ENCODE measurements around the gene TESK2.
"Not testable (repeated sequence)": the region's sequence is repeated elsewhere in the genome, so short reads cannot be mapped to it uniquely, and the experiment has no call there.

The TESK2 gene

DNA sequence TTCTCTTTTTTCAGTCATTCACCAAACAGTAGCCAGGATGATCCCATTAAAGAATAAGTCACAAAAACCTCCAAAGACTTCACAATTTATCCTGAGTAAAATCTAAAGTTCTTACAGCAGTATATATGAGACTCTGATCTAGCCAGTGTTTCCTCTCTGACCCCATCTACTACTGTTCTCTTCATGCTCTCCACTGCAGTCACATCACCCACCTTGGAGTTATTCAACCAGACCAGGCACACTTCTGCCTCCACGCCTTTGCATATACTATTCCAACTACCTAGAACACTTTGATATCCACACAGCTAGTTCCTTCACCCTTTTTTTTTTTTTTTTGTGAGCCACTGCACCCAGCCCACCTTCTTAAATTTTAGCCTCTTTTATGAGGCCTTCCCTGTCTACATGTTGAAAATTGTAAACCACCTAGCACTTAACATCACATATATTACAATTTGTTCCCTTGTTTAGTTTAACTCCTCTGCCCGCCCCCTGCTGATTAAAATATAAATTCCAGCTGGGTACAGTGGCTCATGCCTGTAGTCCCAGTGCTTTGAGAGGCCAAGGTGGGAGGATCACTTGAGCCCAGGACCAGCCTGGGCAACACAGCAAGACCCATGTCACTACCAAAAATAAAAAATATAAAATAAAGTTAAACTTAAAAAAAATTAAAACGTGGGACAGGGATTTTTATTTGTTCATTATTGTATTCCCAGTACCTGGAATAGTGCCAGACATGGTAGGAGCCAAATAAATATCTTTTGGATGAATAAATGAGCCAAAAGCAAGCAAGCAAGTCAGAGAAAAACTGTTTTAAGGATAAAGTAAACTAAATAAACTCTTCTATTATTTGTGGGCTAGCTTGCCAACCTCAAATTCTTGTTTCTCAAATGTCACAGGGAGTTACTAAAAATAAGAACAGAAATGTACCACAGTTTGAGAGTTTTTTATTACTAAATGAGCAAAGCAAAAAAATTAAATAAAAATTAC lies 115.6 kb downstream of the TESK2 start:
- Histone ChIP-seq H3K9ac (ENCODE audit: insufficient read length) (no peak overlapping the region), H3K4me3 (no peak overlapping the region), H3K9me3 (ENCODE audit: low read depth, low read length) (no peaks in the 10 kb centered on the region), H3K36me3 (ENCODE audit: insufficient read depth, low read length) (no peaks in the 10 kb centered on the region), H3K27ac (no peak overlapping the region)
- no peak for DNase-seq (ENCODE audit: low read depth, low spot score)
- TF ChIP-seq FOXP2 (optimal IDR thresholded peaks at IDR 0.05; ENCODE audit: control extremely low read depth, extremely low read length, insufficient read depth) (no peak), EZH2 (IDR thresholded peaks at IDR 0.05) (no peak), POLR2AphosphoS5 (IDR thresholded peaks at IDR 0.05; ENCODE audit: borderline replicate concordance, low read depth, low read length) (no peak)

- Histone ChIP-seq H3K4me3 (no peak overlapping the region), H3K9ac (ENCODE audit: insufficient read length) (no peak overlapping the region), H3K36me3 (ENCODE audit: insufficient read depth, low read length) (no peaks in the 10 kb centered on the region), H3K9me3 (ENCODE audit: low read depth, low read length) (no peaks in the 10 kb centered on the region), H3K27ac (no peak overlapping the region)
- TF ChIP-seq POLR2AphosphoS5 (IDR thresholded peaks at IDR 0.05; ENCODE audit: borderline replicate concordance, low read depth, low read length) (no peak), EZH2 (IDR thresholded peaks at IDR 0.05) (no peak), FOXP2 (optimal IDR thresholded peaks at IDR 0.05; ENCODE audit: control extremely low read depth, extremely low read length, insufficient read depth) (no peak)
- DNase-seq (ENCODE audit: low read depth, low spot score): no peak
Observed at GRCh38 chr1:45373573-45373972, 117.4 kb downstream of the TESK2 start.

GRCh38 chr1:45370575-45370974 lies 120.4 kb downstream of the TESK2 start:
- Histone ChIP-seq H3K9ac (ENCODE audit: insufficient read length) (no peak overlapping the region), H3K4me3 (no peak overlapping the region), H3K9me3 (ENCODE audit: low read depth, low read length) (no peaks in the 10 kb centered on the region), H3K36me3 (ENCODE audit: insufficient read depth, low read length) (no peaks in the 10 kb centered on the region), H3K27ac (no peak overlapping the region)
- TF ChIP-seq FOXP2 (optimal IDR thresholded peaks at IDR 0.05; ENCODE audit: control extremely low read depth, extremely low read length, insufficient read depth) (no peak), POLR2AphosphoS5 (IDR thresholded peaks at IDR 0.05; ENCODE audit: borderline replicate concordance, low read depth, low read length) (no peak), EZH2 (IDR thresholded peaks at IDR 0.05) (no peak)
- no peak for DNase-seq (ENCODE audit: low read depth, low spot score)

- TF ChIP-seq POLR2AphosphoS5 (IDR thresholded peaks at IDR 0.05; ENCODE audit: borderline replicate concordance, low read depth, low read length): no peak
- no peak for TF ChIP-seq FOXP2 (optimal IDR thresholded peaks at IDR 0.05; ENCODE audit: control extremely low read depth, extremely low read length, insufficient read depth)
- no peak for TF ChIP-seq EZH2 (IDR thresholded peaks at IDR 0.05)
- no peaks in the 10 kb centered on the region for H3K9me3 ChIP-seq (ENCODE audit: low read depth, low read length)
- H3K36me3 ChIP-seq (ENCODE audit: insufficient read depth, low read length): no peaks in the 10 kb centered on the region
- DNase-seq (ENCODE audit: low read depth, low spot score): no peak
- no peak overlapping the region for H3K4me3 ChIP-seq
- no peak overlapping the region for H3K9ac ChIP-seq (ENCODE audit: insufficient read length)
- H3K27ac ChIP-seq: no peak overlapping the region
Observed at GRCh38 chr1:45365051-45365450, 125.9 kb downstream of the TESK2 start.

DNA sequence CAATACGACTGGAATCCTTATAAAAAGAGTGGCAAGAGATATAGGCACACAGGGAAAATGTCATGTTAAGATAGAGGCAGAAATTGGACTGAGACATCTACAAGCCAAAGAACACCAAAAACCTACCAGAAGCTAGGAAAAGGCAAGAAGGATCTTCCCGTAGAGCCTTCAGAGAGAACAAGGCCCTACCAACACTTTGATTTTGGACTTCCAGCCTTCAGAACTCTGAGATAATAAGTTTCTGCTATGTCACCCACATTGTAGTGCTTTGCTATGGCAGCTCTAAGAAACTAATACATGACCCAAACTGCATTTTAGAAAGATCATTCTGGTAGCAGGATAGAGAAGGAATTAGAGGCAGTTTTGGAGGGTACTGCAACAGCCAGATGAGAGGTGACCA lies 126.7 kb downstream of the TESK2 start:
- no peak for DNase-seq (ENCODE audit: low read depth, low spot score)
- Histone ChIP-seq H3K27ac (no peak overlapping the region), H3K9me3 (ENCODE audit: low read depth, low read length) (no peaks in the 10 kb centered on the region), H3K4me3 (no peak overlapping the region), H3K36me3 (ENCODE audit: insufficient read depth, low read length) (no peaks in the 10 kb centered on the region), H3K9ac (ENCODE audit: insufficient read length) (no peak overlapping the region)
- no peak for TF ChIP-seq EZH2 (IDR thresholded peaks at IDR 0.05)
- TF ChIP-seq POLR2AphosphoS5 (IDR thresholded peaks at IDR 0.05; ENCODE audit: borderline replicate concordance, low read depth, low read length): no peak
- TF ChIP-seq FOXP2 (optimal IDR thresholded peaks at IDR 0.05; ENCODE audit: control extremely low read depth, extremely low read length, insufficient read depth): no peak

DNA sequence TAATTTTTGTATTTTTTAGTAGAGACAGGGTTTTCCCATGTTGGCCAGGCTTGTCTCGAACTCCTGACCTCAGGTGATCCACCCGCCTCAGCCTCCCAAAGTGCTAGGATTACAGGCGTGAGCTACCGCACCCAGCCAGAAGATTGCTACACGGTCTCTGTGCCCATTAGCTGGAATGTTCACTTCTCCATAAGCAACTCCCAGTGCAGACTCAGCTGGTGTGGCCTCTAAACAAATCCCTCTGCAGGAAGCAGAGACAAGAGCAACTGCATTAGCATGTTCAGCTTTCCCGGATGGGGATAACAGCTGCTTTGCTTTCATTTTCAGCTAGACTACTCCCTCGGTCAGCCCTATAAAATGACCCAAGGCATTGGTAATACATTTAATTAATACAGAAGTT lies 130.0 kb downstream of the TESK2 start:
- H3K36me3 ChIP-seq (ENCODE audit: insufficient read depth, low read length); H3K9me3 ChIP-seq (ENCODE audit: low read depth, low read length); H3K9ac ChIP-seq (ENCODE audit: insufficient read length); H3K4me3 ChIP-seq; H3K27ac ChIP-seq; DNase-seq (ENCODE audit: low read depth, low spot score): not testable (repeated sequence)

GRCh38 chr1:45359882-45360513 lies 131.0 kb downstream of the TESK2 start:
- no peak for TF ChIP-seq EZH2 (IDR thresholded peaks at IDR 0.05)
- TF ChIP-seq FOXP2 (optimal IDR thresholded peaks at IDR 0.05; ENCODE audit: control extremely low read depth, extremely low read length, insufficient read depth): no peak
- no peak for TF ChIP-seq POLR2AphosphoS5 (IDR thresholded peaks at IDR 0.05; ENCODE audit: borderline replicate concordance, low read depth, low read length)
- no peak overlapping the region for H3K27ac ChIP-seq
- 0 out of 2 replicates have a peak overlapping the region, but pooled peaks have one; percentile 20 for H3K4me3 ChIP-seq
- no peak overlapping the region for H3K9ac ChIP-seq (ENCODE audit: insufficient read length)
- no peaks in the 10 kb centered on the region for H3K36me3 ChIP-seq (ENCODE audit: insufficient read depth, low read length)
- H3K9me3 ChIP-seq (ENCODE audit: low read depth, low read length): no peaks in the 10 kb centered on the region
- peak; percentile 50 for DNase-seq (ENCODE audit: low read depth, low spot score)

GRCh38 chr1:45356186-45356585 lies 134.8 kb downstream of the TESK2 start:
- Histone ChIP-seq H3K9me3 (ENCODE audit: low read depth, low read length) (no peaks in the 10 kb centered on the region), H3K9ac (ENCODE audit: insufficient read length) (no peak overlapping the region), H3K36me3 (ENCODE audit: insufficient read depth, low read length) (no peaks in the 10 kb centered on the region), H3K4me3 (no peak overlapping the region), H3K27ac (no peak overlapping the region)
- no peak for DNase-seq (ENCODE audit: low read depth, low spot score)
- no peak for TF ChIP-seq FOXP2 (optimal IDR thresholded peaks at IDR 0.05; ENCODE audit: control extremely low read depth, extremely low read length, insufficient read depth)
- no peak for TF ChIP-seq POLR2AphosphoS5 (IDR thresholded peaks at IDR 0.05; ENCODE audit: borderline replicate concordance, low read depth, low read length)
- TF ChIP-seq EZH2 (IDR thresholded peaks at IDR 0.05): no peak
